HG03571 (cell line): ENCODE results near the gene FAM219A.
"Not testable (repeated sequence)": the region's sequence is repeated elsewhere in the genome, so short reads cannot be mapped to it uniquely, and the experiment has no call there.

Source experiments
- ATAC-seq: cut with Tn5 transposase; IDR thresholded peaks from one replicate; pipeline ENCODE4 v1.9.1; 2021; ENCODE audit not compliant: unreplicated experiment

Gene FAM219A

DNA sequence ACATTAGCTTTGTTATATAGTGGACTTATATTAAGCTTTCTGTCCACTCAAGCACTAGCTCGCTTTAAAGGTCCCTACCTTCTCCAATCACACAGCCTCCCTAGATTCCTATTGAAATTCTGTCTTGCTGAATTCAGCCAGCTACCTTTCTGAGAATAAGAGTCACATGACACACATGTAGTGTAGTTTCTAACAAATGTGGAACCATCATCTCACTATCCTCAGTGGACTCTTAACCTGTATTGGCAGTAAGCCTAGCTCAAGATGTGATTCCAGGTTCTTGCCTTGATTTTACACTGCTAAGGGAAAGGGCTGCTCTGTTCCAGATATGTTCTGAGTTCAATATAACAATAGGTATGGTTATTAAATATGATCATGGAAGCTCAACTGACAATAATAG lies 11.4 kb downstream of the FAM219A start:
- no peak for ATAC-seq

DNA sequence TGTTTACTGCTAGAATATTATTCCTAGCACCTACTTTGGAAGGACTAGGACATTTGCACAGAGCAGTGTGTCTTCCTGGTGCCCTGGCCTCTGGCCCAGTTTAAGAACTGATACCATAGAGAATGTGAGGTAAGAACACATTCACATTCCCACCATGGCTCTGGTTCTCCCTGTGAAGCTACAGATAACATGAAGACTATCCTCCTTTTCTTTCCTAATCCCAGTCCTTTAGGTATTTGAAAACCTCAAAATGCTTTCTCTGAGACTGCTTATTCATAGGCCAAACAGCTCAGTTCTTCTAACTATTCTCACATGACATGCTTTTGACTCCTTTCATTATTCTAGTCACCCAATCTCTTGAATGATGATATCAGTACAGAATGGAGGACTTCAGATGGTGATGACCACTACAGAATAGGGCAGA lies 11.9 kb downstream of the FAM219A start:
- no peak for ATAC-seq

DNA sequence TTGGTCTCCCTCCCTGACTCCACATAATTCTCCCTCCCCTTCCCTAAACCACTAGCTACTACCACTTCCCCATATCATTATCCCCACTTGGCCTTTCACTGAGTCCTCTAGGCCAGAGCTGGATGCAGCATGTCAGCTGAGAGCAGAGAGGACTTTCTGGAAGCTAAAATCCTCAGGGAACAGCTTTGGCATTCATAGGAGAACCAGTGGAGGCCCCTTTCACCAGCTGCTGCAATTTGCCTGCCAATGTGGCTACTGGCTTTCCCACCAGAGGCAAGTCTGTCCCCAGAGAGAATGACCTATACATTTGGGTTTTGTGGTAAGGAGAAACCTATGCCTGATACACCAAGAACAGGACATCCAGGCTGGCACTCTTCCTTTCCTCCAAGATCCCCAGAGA lies 14.4 kb downstream of the FAM219A start:
- no peak for ATAC-seq

- ATAC-seq = no peak
Observed at GRCh38 chr9:34443533-34443932, 14.8 kb downstream of the FAM219A start.

DNA sequence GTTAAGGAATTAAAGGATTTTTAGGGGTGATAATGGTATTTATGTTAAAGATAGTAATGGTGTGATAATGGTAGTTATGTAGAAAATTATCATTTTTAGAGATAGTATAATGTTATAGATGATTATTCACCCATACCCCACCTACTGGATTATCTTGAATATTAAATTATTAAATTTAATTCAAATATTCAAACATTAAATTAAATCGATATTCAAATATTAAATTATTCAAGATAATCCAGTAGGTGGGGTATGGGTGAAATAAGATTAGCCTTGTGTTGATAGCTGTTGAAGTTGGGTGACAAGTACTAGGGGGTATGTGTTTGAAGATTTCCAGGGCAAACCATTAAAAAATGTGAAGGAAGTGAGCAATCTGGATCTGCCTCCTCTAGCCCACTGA lies 15.6 kb downstream of the FAM219A start:
- no peak for ATAC-seq

GRCh38 chr9:34440017-34440416 lies 18.4 kb downstream of the FAM219A start:
- no peak for ATAC-seq

DNA sequence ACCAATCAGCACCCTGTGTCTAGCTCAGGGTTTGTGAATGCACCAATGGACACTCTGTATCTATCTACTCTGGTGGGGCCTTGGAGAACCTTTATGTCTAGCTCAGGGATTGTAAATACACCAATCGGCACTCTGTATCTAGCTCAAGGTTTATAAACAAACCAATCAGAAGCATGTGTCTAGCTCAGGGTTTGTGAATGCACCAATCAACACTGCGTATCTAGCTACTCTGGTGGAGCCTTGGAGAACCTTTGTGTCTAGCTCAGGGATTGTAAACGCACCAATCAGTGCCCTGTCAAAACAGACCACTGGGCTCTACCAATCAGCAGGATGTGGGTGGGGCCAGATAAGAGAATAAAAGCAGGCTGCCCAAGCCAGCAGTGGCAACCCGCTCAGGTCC lies 19.9 kb downstream of the FAM219A start:
- ATAC-seq = not testable (repeated sequence)

DNA sequence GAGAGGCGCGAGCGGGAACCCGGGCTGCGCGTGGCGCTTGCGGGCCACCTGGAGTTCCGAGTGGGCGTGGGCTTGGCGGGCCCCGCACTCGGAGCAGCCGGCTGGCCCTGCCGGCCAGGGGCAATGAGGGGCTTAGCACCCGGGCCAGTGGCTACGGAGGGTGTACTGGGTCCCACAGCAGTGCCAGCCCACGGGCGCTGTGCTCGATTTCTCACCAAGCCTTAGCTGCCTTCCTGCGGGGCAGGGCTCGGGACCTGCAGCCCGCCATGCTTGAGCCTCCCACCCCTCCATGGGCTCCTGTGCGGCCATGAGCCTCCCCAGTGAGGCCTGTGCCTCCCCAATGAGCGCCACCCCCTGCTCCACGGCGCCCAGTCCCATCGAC lies 20.5 kb downstream of the FAM219A start:
- ATAC-seq = not testable (repeated sequence)

DNA sequence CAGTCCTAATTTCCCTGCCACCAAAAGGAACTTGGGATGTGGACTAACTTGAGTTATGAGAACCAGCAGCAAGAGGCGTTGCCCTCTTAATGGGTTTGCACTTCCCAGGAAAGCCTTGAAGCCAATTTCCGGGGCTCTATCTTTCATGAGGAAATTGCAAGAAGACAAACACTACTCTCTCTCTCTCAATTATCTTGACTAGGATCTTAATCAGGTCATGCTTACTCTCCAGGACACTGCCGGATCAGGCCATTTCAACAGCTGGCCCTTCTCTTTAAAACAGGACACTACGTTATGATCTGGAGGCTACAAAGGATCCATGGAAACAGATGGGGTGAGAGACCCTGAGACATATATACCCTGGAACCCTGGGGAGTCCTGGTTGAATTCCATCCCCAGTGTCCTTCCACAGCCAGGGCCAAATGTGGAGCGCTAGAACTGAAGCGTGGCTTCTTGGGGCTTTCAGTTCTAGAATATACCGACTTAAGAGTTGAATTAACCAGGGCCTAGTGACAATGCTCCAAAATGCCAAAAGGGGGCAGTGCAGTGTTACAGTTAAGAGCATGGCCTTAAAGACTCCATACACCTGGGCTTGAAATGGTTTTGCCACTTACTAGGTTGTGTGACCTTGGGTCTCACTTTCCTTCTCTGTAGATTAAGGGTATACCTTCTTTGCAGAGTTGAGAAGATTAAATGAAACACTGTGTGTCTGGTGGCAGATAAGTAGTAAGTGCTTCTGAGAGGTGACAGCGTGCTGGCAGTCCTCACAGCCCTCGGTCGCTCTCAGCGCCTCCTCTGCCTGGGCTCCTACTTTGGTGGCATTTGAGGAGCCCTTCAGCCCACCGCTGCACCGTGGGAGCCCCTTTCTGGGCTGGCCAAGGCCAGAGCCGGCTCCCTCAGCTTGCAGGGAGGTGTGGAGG lies 21.1 kb downstream of the FAM219A start:
- ATAC-seq = no peak

GRCh38 chr9:34431667-34432066 lies 26.7 kb downstream of the FAM219A start:
- no peak for ATAC-seq

DNA sequence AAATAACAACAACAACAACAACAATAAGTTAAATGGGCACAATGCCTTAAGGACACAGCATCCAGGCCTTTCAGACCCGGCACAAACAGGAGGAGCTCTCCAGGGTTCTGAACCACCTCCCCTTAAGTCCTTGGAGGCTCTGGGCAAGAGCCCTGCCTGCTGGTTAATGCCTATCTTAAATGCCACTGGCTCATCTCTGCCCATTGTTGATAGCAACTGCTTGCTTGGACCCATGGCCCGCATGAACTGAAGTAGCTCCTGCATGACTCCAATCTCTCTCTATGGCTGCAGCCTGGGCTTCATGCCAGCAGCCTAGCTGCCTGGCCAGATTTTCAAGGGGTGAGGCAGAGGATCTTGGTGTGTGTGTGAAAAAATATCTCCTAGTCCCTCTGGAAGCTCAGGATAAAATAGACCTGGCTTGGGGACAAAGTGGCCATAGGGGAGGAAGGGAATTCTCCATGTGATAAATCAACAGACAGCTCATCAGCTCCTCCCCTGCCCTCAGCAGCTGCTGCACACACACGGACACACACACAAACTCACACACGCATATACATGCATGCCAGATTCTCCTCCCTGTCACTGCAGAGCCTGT lies 27.4 kb downstream of the FAM219A start:
- ATAC-seq = no peak

- no peak for ATAC-seq
Observed at GRCh38 chr9:34428325-34428958, 29.9 kb downstream of the FAM219A start.

DNA sequence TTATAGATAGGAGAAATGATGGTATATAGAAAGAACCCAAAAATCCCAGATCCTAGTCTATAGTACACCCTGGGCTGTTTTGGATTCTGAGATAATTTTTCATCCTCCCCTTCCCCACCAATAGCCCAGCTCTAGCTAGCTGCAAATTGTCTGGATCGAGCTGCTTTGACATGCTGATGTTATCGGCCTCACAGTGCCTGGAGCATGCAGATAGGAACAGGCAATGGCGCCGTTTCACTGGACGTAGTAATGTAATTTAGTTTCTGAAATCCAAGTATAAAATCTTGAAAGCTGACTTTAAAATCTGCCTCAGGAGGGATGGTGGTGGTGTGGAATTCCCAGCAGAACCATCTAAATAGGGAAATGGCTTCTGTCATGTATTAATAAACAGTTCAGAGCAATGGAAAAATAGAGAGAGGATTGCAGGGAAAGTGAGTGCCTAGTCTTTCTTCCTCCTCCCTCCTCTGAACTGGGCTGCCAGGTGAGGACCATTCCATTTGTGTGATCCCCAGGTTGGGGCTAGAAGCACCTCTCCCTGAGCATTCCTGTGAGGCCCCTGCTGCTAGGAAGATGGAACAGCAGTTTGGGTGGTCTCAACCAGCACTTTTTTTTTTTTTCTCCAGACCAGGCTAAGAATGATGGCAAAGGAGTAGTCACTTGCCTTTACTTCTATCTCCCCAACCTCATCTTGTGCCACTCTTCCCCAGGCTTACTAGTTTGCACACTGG lies 31.9 kb downstream of the FAM219A start:
- ATAC-seq = no peak

GRCh38 chr9:34419716-34420504 lies 38.5 kb downstream of the FAM219A start:
- no peak for ATAC-seq

- no peak for ATAC-seq
Observed at GRCh38 chr9:34417734-34418133, 40.6 kb downstream of the FAM219A start.

- no peak for ATAC-seq
Observed at GRCh38 chr9:34413231-34413852, 45.0 kb downstream of the FAM219A start.

DNA sequence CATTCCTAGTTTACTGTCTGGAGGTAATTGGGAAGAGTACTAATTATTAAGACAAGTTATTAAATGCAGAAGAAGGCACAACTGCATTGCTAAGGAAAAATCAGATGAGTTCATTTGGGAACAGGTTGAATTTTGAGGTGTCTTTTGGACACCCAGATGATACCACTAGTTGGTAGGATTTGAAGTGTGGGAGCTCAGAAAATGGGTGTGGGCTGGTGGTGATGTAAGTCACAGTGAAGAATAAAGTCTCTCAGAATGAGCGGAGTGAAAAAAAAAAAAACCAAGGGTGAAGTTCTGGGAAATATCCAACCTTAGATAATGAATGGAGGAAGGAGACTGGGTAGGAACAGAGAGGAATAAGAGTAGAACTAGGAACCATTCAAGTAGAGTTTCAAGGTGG lies 46.0 kb downstream of the FAM219A start:
- no peak for ATAC-seq

DNA sequence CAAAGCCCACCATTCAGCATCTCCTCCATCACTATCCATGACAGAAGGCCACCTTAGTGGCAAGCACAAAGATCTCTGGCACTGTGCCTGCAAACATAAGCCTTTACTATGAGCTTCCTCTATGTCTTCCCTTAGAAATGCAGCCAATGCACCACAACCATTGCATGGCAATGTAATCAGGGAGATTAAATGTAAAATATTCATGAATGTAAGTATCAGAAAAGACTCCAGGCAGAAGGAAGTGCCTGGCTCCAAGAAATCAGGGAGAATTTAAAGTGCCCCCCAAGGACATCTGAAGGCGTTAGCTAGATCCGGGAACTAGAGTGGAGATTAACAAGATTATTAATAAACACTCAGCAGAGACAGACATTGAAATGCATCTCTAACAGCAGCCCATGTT lies 49.2 kb downstream of the FAM219A start:
- no peak for ATAC-seq

- no peak for ATAC-seq
Observed at GRCh38 chr9:34408173-34408572, 50.2 kb downstream of the FAM219A start.

DNA sequence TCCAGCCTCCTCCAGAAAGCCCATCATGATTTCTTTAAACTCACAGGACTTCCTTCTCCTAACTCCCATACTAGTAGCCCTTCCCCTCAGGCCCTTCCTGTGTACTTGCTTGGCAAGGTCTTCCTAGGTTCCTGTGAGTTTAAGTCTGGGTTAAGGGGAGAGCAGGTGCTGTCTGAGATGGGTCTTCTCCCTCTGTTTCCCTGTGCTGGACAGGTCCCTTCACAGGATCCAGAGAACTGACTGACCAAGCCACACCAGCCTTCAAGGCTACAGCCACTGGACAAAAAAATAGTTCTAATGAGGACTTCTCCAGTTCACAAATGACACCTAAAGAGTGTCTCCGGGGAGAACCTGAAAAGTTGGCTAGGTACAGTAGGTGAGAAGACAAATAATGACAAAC lies 52.2 kb downstream of the FAM219A start:
- no peak for ATAC-seq
